Pancreas (tissue), 10 donors: ENCODE data around the gene FABP7. TPM values are rescaled to one million over a fixed set of nuclear protein-coding genes. Genes with fewer than 3 reads are reported as not detected.

ENCODE experiments used
- ATAC-seq, 4 donors: fragments of 200-7000 bp; cut with Tn5 transposase; one replicate each; pipeline versions ENCODE4 v1.8.0 to v1.9.1; 2020; ENCODE audit warnings: mild to moderate bottlenecking in 4 of 4, moderate library complexity in 4 of 4
- DNase-seq, 6 donors: peaks; one replicate each; pipeline ENCODE4 v3.0.0-alpha.2; 2020
- FAIRE-seq: peaks from 2 replicates; lab custom pipeline; 2012; peaks lifted over from hg19 to GRCh38; lab: Jason Lieb, UNC
- H3K27ac ChIP-seq, 4 donors: fragments of 200-600 bp; sonication (generic); 1 replicate in 3 of 4; 2 replicates in 1 of 4; pipeline versions ENCODE4 v1.5.0 to v1.8.0; 2020
- H3K27me3 ChIP-seq, 4 donors: fragments of 200-600 bp; one replicate each; pipeline ENCODE4 v1.8.0; 2021
- H3K36me3 ChIP-seq, 3 donors: fragments of 200-600 bp; sonication (generic) in 1 of 3; one replicate each; pipeline versions ENCODE4 v1.5.0 to v1.8.0; 2020 to 2021
- H3K4me1 ChIP-seq, 3 donors: fragments of 200-600 bp; one replicate each; pipeline ENCODE4 v1.8.0; 2021
- H3K4me3 ChIP-seq, 4 donors: fragments of 200-600 bp; sonication (generic) in 2 of 4; one replicate each; pipeline versions ENCODE4 v1.5.0 to v1.8.0; 2020 to 2021
- H3K9me3 ChIP-seq, 4 donors: fragments of 200-600 bp; one replicate each; pipeline ENCODE4 v1.8.0; 2021
- CTCF ChIP-seq, 4 donors: fragments of 200-600 bp; sonication (generic) in 3 of 4; IDR thresholded peaks; one replicate each; pipeline versions ENCODE4 v1.5.0 to v1.8.0; 2021; ENCODE audit warnings: antibody characterized with exemption in 4 of 4
- WGBS, 2 donors: extraction: QIAGEN DNeasy Blood & Tissue Kit; methylation state at CpG; one replicate each; pipeline ENCODE4 v1.1.7; 2013; 5-methylcytosine and 5-hydroxymethylcytosine counted together
- intact Hi-C, 3 donors: fragments of 100-400 bp; cut with DNase I; formaldehyde crosslinking; loops; one replicate each; pipeline versions ENCODE4 v1.11.1 to v1.14.2; 2022
- polyA plus RNA-seq, 2 donors: library from polyadenylated mRNA; stranded (reverse); fragments of 200-250 nt; gene quantifications; one replicate each; pipeline ENCODE4 v1.2.3, GENCODE V29; 2013
- total RNA-seq, 6 donors: library from RNA; stranded (reverse); fragmentation: NEBNext Ultra II Directional in 4 of 6; extraction: Animal tissue kit (Norgen Biotek cat#: 25700) in 4 of 6; gene quantifications; one replicate each; pipeline versions ENCODE4 v1.2.1 to v1.2.4, GENCODE V29; 2021 to 2023
- donor health status: healthy with polysubstance abuse.
- donor health status: DM: no; HTN: no; CAD: no; lungs with moderate emphysema.
- donor health status: DM: no; HTN: no; CAD: no.
- donor health status: control.
- donor health status: control.
- donor health status: Bipolar disorder and iron deficiency.
- donor health status: DM: yes; HTN: yes; CAD: no.
- donor health status: DM: no; HTN: no; CAD: no.
- donor health status: DM: no; HTN: no; CAD: no.
- donor health status: DM: yes; HTN: yes; CAD: no.

Gene FABP7
- total and polyA plus RNA-seq, 8 donors, result not detected

GRCh38 chr6:122734529-122735395, 44.8 kb upstream of the FABP7 start:
- TF ChIP-seq CTCF (IDR thresholded peaks at IDR 0.05), result no peak
- H3K27ac ChIP-seq, result no peak overlapping the region
- no peak for FAIRE-seq
- no peaks in the 10 kb centered on the region for H3K27me3 ChIP-seq
- no peak for ATAC-seq
- no peaks in the 10 kb centered on the region for H3K9me3 ChIP-seq
- no peak overlapping the region for H3K4me3 ChIP-seq
- WGBS, 2 donors, result 39 to 44% methylated on average over 10 of the region's 10 CpGs
- H3K4me1 ChIP-seq, result no peaks in the 10 kb centered on the region
- intact Hi-C loops, result loop anchor here in 2 of 3 donors (5.0 to 10.0 kb wide), 3 partner anchors 50 to 103 kb away; partner anchors contain the start of gene SMPDL3A (in 1 of the 2)
- H3K36me3 ChIP-seq, result no peaks in the 10 kb centered on the region
- DNase-seq, result no peak

- FAIRE-seq (no peak), ATAC-seq (no peak), DNase-seq (no peak)
- TF ChIP-seq CTCF (IDR thresholded peaks at IDR 0.05), result no peak
- H3K4me1 ChIP-seq, result no peaks in the 10 kb centered on the region
- no peaks in the 10 kb centered on the region for H3K27me3 ChIP-seq
- 64 to 73% methylated on average over 4 of the region's 4 CpGs for WGBS, 2 donors
- H3K4me3 ChIP-seq, result no peak overlapping the region
- intact Hi-C loops, result loop anchor here in 2 of 3 donors (10.0 kb wide), 2 partner anchors 49 to 99 kb away; partner anchors contain the start of gene SMPDL3A (in 1 of the 2)
- H3K27ac ChIP-seq, result no peak overlapping the region
- H3K9me3 ChIP-seq, result no peaks in the 10 kb centered on the region
- H3K36me3 ChIP-seq, result no peaks in the 10 kb centered on the region
Observed at GRCh38 chr6:122735582-122735981, 43.9 kb upstream of the FABP7 start.

GRCh38 chr6:122736163-122736562, 43.4 kb upstream of the FABP7 start:
- Histone ChIP-seq H3K27me3 (no peaks in the 10 kb centered on the region), H3K36me3 (no peaks in the 10 kb centered on the region), H3K4me1 (no peaks in the 10 kb centered on the region), H3K4me3 (no peak overlapping the region), H3K27ac (no peak overlapping the region), H3K9me3 (no peaks in the 10 kb centered on the region)
- WGBS, 2 donors, result 76% methylated on average over 4 of the region's 4 CpGs
- no peak for TF ChIP-seq CTCF (IDR thresholded peaks at IDR 0.05)
- no peak for FAIRE-seq
- intact Hi-C loops, result loop anchor here in 2 of 3 donors (10.0 kb wide), 2 partner anchors 49 to 99 kb away; partner anchors contain the start of gene SMPDL3A (in 1 of the 2)
- no peak for DNase-seq
- no peak for ATAC-seq

GRCh38 chr6:122736616-122737015, 42.9 kb upstream of the FABP7 start:
- no peak for ATAC-seq

More at GRCh38 chr6:122736616-122737015, 42.9 kb upstream of the FABP7 start:
- Histone ChIP-seq H3K9me3 (no peaks in the 10 kb centered on the region), H3K4me3 (no peak overlapping the region), H3K27me3 (no peaks in the 10 kb centered on the region), H3K36me3 (no peaks in the 10 kb centered on the region), H3K4me1 (no peaks in the 10 kb centered on the region), H3K27ac (no peak overlapping the region)
- 20 to 22% methylated on average over 3 of the region's 3 CpGs for WGBS, 2 donors
- DNase-seq (no peak), FAIRE-seq (peak; percentile 20)
- intact Hi-C loops, result loop anchor here in 2 of 3 donors (10.0 kb wide), 2 partner anchors 48 to 98 kb away; partner anchors contain the start of gene SMPDL3A (in 1 of the 2)
- no peak for TF ChIP-seq CTCF (IDR thresholded peaks at IDR 0.05)
